GM12892 (cell line): ENCODE data around the gene LRMDA.

Source experiments
- POLR2A ChIP-seq: IDR thresholded peaks from 2 replicates; pipeline ENCODE4 v1.6.1; 2011; ENCODE audit warnings: low read depth, low read length, control low read depth
- POLR2AphosphoS5 ChIP-seq: IDR thresholded peaks from 2 replicates; pipeline ENCODE4 v1.6.1; 2011; ENCODE audit warnings: low read depth, low read length, control low read depth
- TAF1 ChIP-seq: IDR thresholded peaks from 2 replicates; pipeline ENCODE4 v1.6.1; 2011; ENCODE audit warnings: low read depth, mild to moderate bottlenecking, control low read depth, low read length, borderline replicate concordance

DNA sequence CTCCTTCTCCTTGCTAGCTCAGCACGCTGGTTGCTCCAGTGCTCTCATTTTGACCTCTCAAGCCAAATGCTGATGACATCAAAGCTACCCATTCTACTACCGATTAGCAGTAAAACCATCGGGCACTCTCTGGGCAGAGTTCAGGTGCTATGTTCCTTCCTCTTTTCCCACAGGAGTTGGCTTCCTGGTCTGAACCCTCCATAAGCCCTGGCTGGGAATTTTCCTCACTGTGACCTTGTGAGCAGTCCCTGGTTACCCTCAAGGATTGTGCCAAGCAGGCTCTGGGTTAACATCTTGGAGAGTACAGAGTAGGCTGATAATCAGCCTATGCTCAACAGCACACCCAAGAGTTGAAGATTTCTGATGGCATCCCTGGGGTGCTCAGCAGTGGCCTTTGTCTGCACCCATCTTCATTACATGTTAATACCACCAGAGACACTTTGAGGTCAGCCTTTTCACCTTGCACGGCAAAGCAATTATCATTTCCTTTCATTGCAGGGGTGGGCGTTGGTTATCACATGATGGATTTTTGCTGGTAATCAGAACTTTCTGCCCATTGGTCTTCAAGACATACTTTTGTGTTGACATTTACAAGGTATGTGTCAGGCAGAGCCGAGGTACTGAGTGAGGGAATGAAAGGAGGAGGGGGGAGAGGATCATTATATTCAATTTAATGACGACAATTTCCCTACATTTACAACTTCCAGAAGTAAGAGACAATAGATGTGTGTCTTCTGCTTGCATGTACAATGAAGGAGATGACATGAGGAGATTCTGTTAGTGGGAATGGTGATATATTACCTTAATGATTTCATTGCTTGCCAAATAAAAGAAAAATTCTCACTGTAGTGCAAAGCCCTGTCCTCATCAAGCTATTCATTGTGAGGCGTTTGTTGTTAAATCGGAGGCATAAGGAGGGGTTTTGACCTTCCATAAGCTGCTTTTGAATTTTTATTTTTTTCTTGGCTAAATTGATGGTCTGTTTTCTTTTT lies 452.0 kb downstream of the LRMDA start:
- TF ChIP-seq POLR2A (no peak), TAF1 (no peak), POLR2AphosphoS5 (no peak)
